NCI-H69 (cell line): ENCODE results near the gene PDE7B.

Source experiments
- DNase-seq: peaks from one replicate; lab custom pipeline; 2025; lab: John Stamatoyannopoulos, UW

The PDE7B gene

GRCh38 chr6:135851442-135852271 lies at the start of gene PDE7B:
Gene PDE7B (plus strand): TSS chr6:135851701.
- DNase-seq = peak; percentile 74

- DNase-seq = no peak
Observed at GRCh38 chr6:135801755-135802465, 49.6 kb upstream of the PDE7B start.

- DNase-seq = no peak
Observed at GRCh38 chr6:135810486-135810885, 41.0 kb upstream of the PDE7B start.

GRCh38 chr6:135811170-135811569 lies 40.3 kb upstream of the PDE7B start:
- DNase-seq = no peak

GRCh38 chr6:135811644-135812526 lies 39.6 kb upstream of the PDE7B start:
- DNase-seq = no peak

GRCh38 chr6:135813401-135813800 lies 38.1 kb upstream of the PDE7B start:
- DNase-seq = no peak

- peak; percentile 18 for DNase-seq
Observed at GRCh38 chr6:135814043-135814442, 37.5 kb upstream of the PDE7B start.

GRCh38 chr6:135815216-135815615 lies 36.3 kb upstream of the PDE7B start:
- DNase-seq = no peak

GRCh38 chr6:135817035-135817434 lies 34.5 kb upstream of the PDE7B start:
- DNase-seq = no peak

GRCh38 chr6:135819665-135820064 lies 31.8 kb upstream of the PDE7B start:
- DNase-seq = no peak

- no peak for DNase-seq
Observed at GRCh38 chr6:135820340-135820739, 31.2 kb upstream of the PDE7B start.

- no peak for DNase-seq
Observed at GRCh38 chr6:135823851-135824250, 27.6 kb upstream of the PDE7B start.

- DNase-seq = no peak
Observed at GRCh38 chr6:135826236-135826804, 25.2 kb upstream of the PDE7B start.

GRCh38 chr6:135828021-135828420 lies 23.5 kb upstream of the PDE7B start:
- no peak for DNase-seq

GRCh38 chr6:135830452-135830881 lies 21.0 kb upstream of the PDE7B start:
- no peak for DNase-seq

GRCh38 chr6:135831016-135831415 lies 20.5 kb upstream of the PDE7B start:
- DNase-seq = no peak

GRCh38 chr6:135832166-135832565 lies 19.3 kb upstream of the PDE7B start:
- no peak for DNase-seq

- peak; percentile 70 for DNase-seq
Observed at GRCh38 chr6:135833771-135834170, 17.7 kb upstream of the PDE7B start.

GRCh38 chr6:135837735-135838449 lies 13.6 kb upstream of the PDE7B start:
- DNase-seq = no peak

- no peak for DNase-seq
Observed at GRCh38 chr6:135839121-135839520, 12.4 kb upstream of the PDE7B start.
